ENCODE data around the gene RFXANK.
"Not testable (repeated sequence)": the region's sequence is repeated elsewhere in the genome, so short reads cannot be mapped to it uniquely, and the experiment has no call there.

RFXANK gene

DNA sequence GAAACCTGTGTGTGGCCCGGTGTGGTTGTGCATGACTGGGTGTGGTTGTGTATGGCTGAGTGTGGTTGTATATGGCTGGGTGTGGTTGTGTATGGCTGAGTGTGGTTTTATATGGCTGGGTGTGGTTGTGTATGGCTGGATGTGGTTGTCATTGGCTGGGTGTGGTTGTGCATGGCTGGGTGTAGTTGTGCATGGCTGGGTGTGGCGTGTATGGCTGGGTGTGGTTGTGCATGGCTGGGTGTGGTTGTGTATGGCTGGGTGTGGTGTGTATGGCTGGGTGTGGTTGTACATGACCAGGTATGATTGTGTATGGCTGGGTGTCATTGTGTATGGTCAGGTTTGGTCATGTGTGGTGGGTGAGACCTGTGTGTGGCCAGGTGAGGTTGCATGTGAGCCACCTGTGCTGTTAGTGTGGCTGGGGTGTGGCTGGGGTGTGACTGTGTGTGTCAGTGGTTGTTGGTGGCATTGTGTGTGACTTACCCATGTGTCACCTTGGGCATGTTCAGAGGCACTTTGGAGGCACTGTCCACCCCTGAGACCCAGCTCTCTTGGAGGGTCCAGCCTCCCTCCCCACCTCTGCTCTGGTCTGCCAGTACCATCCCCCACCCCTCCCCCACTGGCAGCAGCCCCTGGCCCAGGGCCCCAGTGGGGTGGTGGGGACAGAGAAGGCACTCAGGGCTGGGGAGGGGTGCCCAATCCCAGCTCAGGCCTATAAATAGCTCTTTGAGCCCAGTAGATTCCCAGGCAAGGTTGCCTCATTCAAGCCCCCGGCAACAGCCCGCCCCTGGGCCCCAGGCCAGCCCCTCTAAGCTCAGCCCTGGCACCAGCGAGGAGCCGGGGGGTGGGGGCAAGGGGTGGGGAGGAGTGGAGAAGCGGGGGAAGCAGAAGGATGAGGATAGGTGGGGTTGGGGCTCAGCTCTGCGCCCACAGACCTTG is 15.8 kb downstream of the RFXANK start:
- DNase-seq = no peak

DNA sequence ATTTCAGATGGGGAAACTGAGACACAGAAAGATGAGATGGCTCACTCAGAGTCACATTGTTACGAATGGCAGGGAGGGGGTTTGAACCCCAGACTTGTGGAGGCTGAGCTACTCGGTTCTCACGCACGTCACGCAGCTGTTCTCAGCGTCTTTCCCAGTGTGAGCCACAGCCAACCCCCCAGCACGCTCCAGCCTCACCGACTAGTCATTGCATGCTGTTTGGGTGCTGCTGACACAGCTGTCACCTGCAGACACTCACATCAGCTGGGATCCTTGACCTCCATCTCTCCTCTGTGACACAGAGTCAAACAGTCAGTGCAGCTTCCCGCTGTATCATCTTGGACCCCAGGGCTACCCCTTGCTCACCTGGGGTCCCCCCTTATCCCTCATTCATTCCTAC is 17.3 kb downstream of the RFXANK start:
- no peak for DNase-seq

DNA sequence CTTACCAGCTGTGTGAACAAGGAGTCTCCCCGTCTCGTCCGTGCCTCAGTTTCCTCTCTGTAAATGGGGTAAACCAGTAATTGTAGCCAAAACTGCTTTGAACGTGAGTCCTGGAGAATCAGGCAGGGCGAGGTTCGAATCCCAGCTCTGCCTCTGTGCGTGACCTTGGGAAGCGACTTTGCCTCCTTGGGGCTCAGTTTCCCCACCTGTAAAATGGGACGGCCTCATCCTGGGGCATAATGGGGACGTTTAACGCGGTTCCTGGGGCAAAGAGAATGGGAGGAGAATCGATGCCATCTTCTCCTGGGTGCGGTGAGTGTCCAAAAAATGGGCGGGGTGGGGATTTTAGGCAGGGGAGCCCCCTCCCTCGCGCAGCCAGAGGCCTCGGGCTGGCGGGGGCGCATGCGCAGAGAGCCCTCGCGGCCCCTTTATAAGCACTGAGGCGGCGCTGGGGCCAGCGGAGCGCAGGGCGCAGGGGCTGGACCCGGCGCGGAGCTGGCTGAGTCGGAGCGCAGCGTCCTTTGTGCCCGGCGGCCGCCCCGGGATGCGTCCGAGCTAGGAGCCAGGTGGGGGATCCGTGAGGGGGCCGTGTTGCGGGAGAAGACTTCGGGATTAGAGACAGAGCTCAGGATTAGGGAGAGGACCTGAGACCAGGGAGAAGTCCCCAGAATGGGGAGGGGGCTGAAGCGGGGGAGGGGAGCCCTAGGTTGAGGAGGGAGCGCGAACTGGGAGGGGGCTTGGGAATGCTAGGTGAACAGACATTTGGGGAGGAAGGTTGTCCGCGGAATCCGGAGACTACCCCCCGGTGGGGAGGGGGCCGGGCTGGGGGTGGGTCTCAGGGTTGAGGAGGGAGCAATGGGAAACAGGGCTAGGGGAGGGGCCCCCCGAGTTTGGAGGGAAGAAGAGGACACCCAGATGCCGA is 19.7 kb downstream of the RFXANK start, which contains the start of gene NCAN:
Gene NCAN, plus strand, starts transcription at position 460 of the 922 bp plus-strand sequence. CDS start 4,996 bp downstream, outside the sequence.
- no peak for DNase-seq

DNA sequence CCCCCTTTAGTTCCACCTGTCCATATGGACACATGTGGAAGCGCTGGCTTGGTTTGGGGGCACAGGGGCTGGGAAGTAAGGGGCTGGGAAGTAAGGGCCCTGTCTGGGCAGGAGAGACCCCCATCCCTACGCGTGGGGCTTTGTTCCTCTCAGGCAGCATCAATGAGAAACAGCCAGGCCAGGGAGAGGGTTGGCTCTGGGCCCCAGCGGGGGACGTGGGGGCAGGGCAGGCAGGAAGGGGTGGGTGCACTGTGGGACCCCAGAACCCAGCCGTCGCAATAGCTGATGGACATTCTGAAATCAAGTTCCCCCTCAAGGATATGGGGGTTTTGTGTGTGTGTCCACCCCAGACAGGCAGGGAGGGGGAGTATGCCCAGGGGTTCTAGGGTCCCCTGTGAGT is 20.9 kb downstream of the RFXANK start:
- DNase-seq = no peak

- DNase-seq = no peak
These were observed 21.5 kb downstream of the RFXANK start for GRCh38 chr19:19213426-19214158.

DNA sequence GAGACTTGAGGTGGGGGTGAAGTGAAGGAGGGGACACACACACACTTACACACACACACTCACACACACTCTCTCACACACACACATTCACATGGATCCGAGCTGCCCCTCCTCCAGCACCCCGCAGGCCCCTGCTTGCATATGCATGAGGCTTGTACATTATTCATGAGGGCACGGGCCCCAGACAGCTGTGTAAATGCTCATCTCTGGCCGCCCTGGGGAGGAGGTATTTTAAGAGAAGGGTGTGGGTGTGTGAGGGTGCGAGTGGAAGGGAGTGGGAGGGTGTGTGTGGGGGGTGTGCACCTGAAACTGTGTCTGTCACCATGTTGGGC is 22.1 kb downstream of the RFXANK start:
- no peak for DNase-seq

- peak in 1 of 2 donors; percentile 9 for DNase-seq
These were observed 22.8 kb downstream of the RFXANK start for GRCh38 chr19:19214892-19215291.

DNA sequence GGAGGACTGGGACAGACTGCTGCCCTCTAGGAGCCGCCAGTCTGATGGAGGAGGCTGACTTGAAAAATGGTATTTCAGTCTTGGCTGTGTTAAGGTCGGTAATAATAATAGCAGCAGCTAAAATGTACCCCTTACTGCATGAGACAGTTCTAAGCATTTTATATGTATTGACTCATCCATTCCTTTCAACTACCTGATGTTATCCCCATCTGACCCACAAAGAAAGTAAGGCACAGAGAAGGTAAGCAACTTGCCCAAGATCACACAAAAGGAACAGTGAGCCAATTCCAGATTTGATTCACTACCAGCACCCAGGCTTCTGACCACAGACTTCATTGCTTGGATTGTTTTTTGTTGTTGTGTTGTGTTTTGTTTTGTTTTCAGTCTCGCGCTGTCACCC is 23.7 kb downstream of the RFXANK start:
- no peak for DNase-seq

GRCh38 chr19:19217099-19217498 is 25.0 kb downstream of the RFXANK start:
- DNase-seq = no peak

DNA sequence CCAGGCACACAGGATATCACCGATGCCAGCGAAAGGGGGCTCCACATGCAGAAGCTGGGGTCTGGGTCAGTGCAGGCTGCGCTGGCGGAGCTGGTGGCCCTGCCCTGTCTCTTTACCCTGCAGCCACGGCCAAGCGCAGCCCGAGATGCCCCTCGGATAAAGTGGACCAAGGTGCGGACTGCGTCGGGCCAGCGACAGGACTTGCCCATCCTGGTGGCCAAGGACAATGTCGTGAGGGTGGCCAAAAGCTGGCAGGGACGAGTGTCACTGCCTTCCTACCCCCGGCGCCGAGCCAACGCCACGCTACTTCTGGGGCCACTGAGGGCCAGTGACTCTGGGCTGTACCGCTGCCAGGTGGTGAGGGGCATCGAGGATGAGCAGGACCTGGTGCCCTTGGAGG is 26.9 kb downstream of the RFXANK start:
- DNase-seq = no peak

DNA sequence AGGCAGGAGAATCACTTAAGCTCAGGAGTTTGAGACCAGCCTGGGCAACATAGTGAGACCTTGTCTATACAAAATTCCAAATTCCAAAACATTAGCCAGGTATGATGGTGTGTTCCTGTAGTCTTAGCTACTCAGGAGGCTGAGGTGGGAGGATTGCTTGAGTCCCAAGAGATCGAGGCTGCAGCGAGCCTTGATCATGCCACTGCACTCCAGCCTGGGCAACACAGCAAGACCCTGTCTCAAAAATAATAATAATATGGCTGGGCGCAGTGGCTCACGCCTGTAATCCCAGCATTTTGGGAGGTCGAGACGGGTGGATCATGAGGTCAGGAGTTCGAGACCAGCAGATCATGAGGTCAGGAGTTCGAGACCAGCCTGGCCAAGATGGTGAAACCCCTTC is 28.9 kb downstream of the RFXANK start:
- not testable (repeated sequence) for DNase-seq

DNA sequence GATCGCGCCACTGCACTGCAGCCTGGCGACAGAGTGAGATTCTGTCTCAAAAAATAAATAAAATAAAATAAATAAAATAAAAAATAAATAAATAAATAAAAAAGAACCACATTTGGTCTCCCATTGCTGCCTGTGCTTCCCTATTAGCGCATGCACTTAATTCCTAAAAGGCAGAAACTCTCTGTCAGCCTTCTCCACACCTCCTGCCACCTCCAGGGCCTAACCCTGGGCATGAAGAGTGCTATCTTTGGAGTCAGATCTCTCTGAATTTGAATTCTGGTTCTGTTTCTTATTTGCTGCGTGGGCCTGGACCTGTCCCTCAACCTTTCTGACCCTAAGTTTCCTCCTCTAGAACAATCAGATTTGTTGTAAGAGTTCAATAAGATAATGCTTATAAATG is 31.0 kb downstream of the RFXANK start:
- no peak for DNase-seq

DNA sequence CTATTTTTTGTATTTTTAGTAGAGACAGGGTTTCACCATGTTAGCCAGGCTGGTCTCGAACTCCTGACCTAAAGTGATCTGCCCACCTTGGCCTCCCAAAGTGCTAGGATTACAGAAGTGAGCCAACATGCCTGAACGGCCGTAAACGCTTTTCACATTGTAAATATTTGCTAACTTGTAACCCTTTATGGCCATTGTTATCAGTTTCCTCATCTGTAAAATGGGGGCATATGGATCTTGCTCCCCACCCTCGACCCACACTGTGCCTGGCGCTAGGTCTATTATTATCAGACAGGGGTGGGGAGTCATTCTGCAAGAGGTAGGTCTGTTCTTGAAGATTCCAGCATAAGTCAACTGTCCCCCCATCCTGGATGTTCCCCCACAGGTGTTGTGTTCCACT is 31.6 kb downstream of the RFXANK start:
- no peak for DNase-seq

DNA sequence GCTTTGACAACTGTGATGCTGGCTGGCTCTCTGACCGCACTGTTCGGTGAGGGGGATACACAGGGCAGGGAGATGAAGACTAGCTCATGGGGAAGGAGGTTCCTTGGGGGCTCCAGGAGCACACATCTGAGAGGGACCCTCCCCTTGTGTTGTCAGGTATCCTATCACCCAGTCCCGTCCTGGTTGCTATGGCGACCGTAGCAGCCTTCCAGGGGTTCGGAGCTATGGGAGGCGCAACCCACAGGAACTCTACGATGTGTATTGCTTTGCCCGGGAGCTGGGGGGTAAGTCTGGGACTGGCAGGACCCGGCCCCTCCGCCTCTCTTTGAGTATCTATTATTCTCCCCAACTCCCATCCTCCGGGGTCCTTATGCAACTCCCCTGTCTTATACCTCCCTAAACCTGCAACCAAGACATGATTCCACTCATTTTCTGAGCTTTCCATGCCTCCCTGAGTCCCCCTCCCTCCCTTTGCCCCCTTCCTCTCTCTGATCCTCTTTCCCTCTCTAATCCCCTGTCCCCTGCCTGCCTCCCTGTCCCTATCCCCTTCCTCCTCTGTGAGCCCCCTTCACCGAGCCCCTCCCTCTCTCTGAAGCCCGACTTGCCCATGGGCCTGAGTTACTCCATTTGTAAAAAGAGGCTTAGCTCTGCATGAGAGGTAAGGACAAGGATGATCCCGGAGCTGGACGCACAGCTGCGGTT is 32.2 kb downstream of the RFXANK start:
- DNase-seq = no peak

- DNase-seq = peak; percentile 79
These were observed 32.9 kb downstream of the RFXANK start for GRCh38 chr19:19224852-19225494.

- DNase-seq = no peak
These were observed 34.1 kb downstream of the RFXANK start for GRCh38 chr19:19226204-19226603.

- DNase-seq = no peak
These were observed 34.6 kb downstream of the RFXANK start for GRCh38 chr19:19226663-19227062.

GRCh38 chr19:19227217-19227616 is 35.2 kb downstream of the RFXANK start:
- DNase-seq = no peak

- DNase-seq = no peak
These were observed 37.6 kb downstream of the RFXANK start for GRCh38 chr19:19229701-19230100.

DNA sequence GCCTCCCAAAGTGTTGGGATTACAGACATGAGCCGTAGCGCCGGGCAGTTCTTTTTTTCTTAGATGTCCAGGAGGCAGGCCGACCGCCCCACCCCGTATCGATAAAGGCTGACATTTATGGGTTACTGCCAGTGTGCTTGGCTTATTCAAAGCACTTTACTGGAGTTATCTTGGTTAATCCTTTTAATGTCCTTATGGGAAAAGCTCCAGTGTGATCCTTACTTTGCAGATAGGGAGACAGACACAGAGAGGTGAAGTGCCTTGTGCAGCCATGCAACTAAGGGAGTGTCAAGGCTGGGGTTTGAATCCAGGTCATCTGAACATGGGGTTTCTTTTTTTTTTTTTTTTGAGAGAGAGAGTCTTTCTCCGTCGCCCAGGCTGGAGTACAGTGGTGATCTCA is 38.9 kb downstream of the RFXANK start:
- no peak for DNase-seq

- no peak for DNase-seq
These were observed 40.2 kb downstream of the RFXANK start for GRCh38 chr19:19232261-19232721.
